Spleen (tissue), 3 donors: Measurements from ENCODE around the gene PRKCQ.

ENCODE experiments used
- POLR2A ChIP-seq, 3 donors: fragments of 450-650 bp; IDR thresholded peaks; one replicate each; pipeline ENCODE4 v1.5.1; 2017; ENCODE audit warnings: antibody characterized with exemption in 3 of 3, mild to moderate bottlenecking in 1 of 3
- POLR2AphosphoS5 ChIP-seq, 3 donors: sonication (generic); formaldehyde crosslinking; IDR thresholded peaks; one replicate each; pipeline ENCODE4 v1.5.1; 2017; ENCODE audit warnings: antibody characterized with exemption in 3 of 3

- TF ChIP-seq POLR2AphosphoS5 (IDR thresholded peaks at IDR 0.05), result no peak
- TF ChIP-seq POLR2A (IDR thresholded peaks at IDR 0.05), result no peak
These were observed 61.2 kb downstream of the PRKCQ start for GRCh38 chr10:6518791-6519429.
